Cardiac muscle cell (in vitro differentiated cells and primary cell): ENCODE results near the gene MED9. TPM values are rescaled to one million over a fixed set of nuclear protein-coding genes. Genes with fewer than 3 reads are reported as not detected.

ENCODE experiments used
- DNase-seq, 2 donors: peaks; one replicate each; pipeline versions ENCODE4 v3.0.0 to v3.0.0-alpha.2; 2010 to 2017; ENCODE audit warnings: low read depth in 1 of 2, low spot score in 1 of 2
- H3K27ac ChIP-seq: fragments of 200-600 bp; sonication (generic); 2 replicates; pipeline ENCODE4 v1.5.1; 2016
- H3K27me3 ChIP-seq: fragments of 200-600 bp; sonication (generic); 2 replicates; pipeline ENCODE4 v1.6.0; 2016; ENCODE audit warnings: control low read depth
- H3K36me3 ChIP-seq: fragments of 200-600 bp; sonication (generic); 2 replicates; pipeline ENCODE4 v1.5.1; 2016; ENCODE audit warnings: control low read depth
- H3K4me1 ChIP-seq: fragments of 200-600 bp; sonication (generic); 2 replicates; pipeline ENCODE4 v1.8.1; 2017; ENCODE audit warnings: low read depth, mild to moderate bottlenecking, mixed run types
- H3K4me3 ChIP-seq: fragments of 200-600 bp; sonication (generic); 2 replicates; pipeline ENCODE4 v1.5.1; 2016; ENCODE audit warnings: mild to moderate bottlenecking
- H3K9me3 ChIP-seq: fragments of 200-600 bp; sonication (generic); 2 replicates; pipeline ENCODE4 v1.5.1; 2017; ENCODE audit warnings: low read depth, mild to moderate bottlenecking, control low read depth
- polyA plus RNA-seq: library from polyadenylated mRNA; unstranded; fragments of >200 nt; fragmentation: Nextera tagmentation; extraction: Ambion mirVana; gene quantifications from 2 replicates; pipeline ENCODE4 v1.2.1, GENCODE V29; 2016
- total RNA-seq: library from RNA; depleted of rRNA; stranded (reverse); fragments of >200 nt; gene quantifications from 2 replicates; pipeline ENCODE4 v1.2.3, GENCODE V29; 2016
- TF ChIP-seq, protein P1 (sequence below): IDR thresholded peaks from 2 replicates; pipeline ENCODE4 v1.5.1; 2012; ENCODE audit warnings: low read depth, mild to moderate bottlenecking, low read length

MED9 gene
- total and polyA plus RNA-seq, 2 experiments from 2014 or later, result 27.9 to 38.2 TPM

DNA sequence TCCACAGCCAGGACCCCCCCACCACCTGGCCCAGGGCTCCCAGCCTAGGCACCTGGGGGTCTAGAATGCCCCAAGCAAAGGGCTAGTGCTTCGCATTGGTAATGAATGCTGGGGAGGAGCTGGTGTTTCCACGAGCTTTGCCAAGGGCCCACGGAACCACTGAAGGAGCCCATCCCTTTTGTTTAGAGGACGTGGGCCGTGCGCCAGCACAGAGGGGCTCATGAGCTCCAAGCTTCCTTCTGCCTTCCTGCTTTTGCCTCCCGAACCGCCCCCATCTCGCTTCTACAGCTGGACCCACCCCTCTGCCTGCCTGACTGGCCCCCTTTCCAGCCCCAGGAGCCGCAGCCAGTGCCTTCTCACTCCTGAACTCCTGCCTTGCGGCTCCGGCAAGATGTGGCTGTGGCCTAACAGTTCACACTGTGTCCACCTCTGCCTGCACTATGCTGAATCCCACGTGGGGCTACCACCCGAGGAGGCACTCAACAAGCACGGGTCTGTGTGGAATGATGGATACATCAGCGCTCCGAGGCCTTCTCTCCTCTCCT is 51.2 kb downstream of the MED9 start:
- TF ChIP-seq, protein P1, sequence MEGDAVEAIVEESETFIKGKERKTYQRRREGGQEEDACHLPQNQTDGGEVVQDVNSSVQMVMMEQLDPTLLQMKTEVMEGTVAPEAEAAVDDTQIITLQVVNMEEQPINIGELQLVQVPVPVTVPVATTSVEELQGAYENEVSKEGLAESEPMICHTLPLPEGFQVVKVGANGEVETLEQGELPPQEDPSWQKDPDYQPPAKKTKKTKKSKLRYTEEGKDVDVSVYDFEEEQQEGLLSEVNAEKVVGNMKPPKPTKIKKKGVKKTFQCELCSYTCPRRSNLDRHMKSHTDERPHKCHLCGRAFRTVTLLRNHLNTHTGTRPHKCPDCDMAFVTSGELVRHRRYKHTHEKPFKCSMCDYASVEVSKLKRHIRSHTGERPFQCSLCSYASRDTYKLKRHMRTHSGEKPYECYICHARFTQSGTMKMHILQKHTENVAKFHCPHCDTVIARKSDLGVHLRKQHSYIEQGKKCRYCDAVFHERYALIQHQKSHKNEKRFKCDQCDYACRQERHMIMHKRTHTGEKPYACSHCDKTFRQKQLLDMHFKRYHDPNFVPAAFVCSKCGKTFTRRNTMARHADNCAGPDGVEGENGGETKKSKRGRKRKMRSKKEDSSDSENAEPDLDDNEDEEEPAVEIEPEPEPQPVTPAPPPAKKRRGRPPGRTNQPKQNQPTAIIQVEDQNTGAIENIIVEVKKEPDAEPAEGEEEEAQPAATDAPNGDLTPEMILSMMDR, result no peak
- H3K4me3 ChIP-seq, result no peak overlapping the region
- peaks cover 5% of the 10 kb centered on the region for H3K4me1 ChIP-seq
- H3K27ac ChIP-seq, result no peak overlapping the region
- DNase-seq, result no peak
- H3K9me3 ChIP-seq, result no peaks in the 10 kb centered on the region
- no peaks in the 10 kb centered on the region for H3K27me3 ChIP-seq
- no peaks in the 10 kb centered on the region for H3K36me3 ChIP-seq

DNA sequence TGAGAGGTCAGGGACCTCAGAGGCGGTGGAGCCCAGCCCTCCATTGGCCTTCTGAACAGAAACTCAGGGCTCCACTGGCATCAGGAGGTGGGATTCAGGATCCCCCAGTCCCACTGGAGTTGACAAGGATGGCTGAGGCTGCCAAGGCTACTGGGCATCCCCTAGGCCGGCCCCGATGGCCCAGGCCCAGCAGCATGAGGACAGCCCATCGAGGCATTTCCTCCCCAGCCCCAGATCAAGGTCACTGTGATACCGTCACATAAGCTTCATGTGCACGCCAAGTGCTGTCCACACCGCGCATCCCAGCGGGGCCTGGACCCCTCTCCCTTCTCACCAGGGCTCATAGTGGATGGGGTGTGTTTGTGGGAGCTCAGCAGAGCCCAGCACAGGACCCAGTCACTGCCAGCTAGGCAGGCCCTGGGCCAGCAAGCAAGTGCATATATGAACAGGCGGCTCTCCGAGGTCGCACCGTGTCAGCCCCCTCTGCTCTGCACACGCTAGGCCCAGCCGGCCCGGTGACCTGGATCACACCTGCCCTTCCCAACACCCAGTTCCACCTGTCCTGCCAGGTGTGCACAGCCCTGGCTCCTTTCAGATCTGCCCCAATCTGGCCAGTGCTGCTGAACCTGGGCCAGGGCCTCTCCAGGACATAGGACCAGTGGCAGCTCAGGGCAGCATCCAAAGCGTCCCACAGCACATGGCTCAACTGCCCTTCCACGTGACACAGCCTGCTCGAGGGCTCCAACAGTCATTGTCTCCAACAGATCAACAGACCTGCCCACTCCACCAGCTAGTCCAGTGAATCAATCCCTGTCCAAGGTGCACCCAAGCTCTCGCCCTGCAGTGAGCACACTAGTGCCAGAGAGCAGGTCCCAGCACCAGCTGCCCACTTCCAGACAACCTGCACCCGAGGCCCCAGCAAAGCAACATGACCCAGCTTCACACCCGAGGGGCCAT is 52.2 kb downstream of the MED9 start:
- DNase-seq, result no peak
- Histone ChIP-seq H3K36me3 (no peaks in the 10 kb centered on the region), H3K27me3 (no peaks in the 10 kb centered on the region)

DNA sequence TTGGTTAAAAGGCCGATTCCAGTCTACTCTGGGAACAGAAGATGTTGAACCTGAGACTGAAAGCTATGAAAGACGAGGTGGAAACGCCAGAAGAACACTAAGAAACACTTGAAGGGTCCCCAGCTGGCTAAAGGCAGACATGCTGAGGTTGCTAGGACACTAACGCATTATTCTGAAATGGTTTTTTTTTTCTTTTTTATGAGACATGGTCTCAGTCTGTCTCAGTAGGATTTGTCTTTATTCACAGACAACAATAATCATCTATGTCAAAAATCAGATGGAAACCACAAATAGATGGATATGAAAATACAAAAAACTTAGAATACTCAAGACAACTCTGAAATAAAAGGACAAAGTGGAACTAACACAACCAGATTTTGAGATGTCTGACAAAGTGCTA is 54.4 kb downstream of the MED9 start:
- H3K36me3 ChIP-seq, result no peaks in the 10 kb centered on the region
- no peaks in the 10 kb centered on the region for H3K9me3 ChIP-seq
- H3K4me1 ChIP-seq, result no peaks in the 10 kb centered on the region
- no peak overlapping the region for H3K27ac ChIP-seq
- no peak overlapping the region for H3K4me3 ChIP-seq
- no peak for DNase-seq
- TF ChIP-seq, protein P1, result no peak
- no peaks in the 10 kb centered on the region for H3K27me3 ChIP-seq

More for the DNA sequence above, 52.2 kb downstream of the MED9 start:
- Histone ChIP-seq H3K27ac (no peak overlapping the region), H3K4me3 (no peak overlapping the region), H3K9me3 (no peaks in the 10 kb centered on the region), H3K4me1 (no peaks in the 10 kb centered on the region)
- TF ChIP-seq, protein P1, result no peak

DNA sequence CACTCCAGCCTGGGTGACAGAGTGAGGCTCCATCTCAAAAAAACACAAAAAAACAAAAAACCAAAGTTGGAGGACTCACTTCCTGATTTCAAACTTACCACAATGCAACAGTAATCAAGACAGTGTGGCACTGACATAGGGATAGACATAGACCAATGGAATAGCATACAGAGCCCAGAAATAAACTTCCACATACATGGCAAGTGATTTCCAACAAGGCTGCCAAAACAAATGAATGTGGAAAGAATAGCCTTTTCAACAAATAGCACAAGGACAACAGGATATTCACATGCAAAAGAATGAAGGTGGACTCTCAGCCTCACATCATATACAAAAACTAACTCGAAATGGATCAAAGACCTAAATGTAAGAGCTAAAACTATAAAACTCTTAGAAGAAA is 56.2 kb downstream of the MED9 start:
- Histone ChIP-seq H3K27ac (no peak overlapping the region), H3K36me3 (no peaks in the 10 kb centered on the region), H3K9me3 (no peaks in the 10 kb centered on the region), H3K27me3 (no peaks in the 10 kb centered on the region), H3K4me1 (peaks cover 13% of the 10 kb centered on the region), H3K4me3 (no peak overlapping the region)
- DNase-seq, result no peak
- TF ChIP-seq, protein P1, result no peak

DNA sequence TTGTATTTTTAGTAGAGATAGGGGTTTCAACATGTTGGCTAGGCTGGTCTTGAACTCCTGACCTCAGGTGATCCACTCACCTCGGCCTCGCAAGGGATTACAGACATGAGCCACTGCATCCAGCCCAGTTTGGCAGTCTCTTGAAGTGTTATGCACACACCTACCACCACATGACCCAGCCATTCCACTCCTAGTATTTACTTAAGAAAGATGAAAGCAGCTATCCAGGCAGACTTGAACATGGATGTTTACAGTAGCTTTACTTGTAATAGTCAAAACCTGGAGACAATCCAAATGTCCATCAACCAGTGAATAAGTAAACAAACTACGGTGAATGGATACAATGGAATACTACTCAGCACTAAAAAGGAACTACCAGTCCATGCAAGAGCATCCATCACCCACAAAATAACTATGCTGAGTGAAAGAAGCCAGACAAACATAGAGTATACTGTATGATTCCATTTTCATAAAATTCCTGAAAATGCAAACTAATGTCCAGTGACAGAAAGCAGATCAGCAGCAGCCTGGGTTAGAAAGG is 57.2 kb downstream of the MED9 start:
- Histone ChIP-seq H3K9me3 (no peaks in the 10 kb centered on the region), H3K4me3 (no peak overlapping the region), H3K36me3 (no peaks in the 10 kb centered on the region), H3K4me1 (peaks cover 22% of the 10 kb centered on the region), H3K27me3 (no peaks in the 10 kb centered on the region), H3K27ac (no peak overlapping the region)
- no peak for DNase-seq
- TF ChIP-seq, protein P1, result no peak
